ENCODE data around the gene PDE4A.

The PDE4A gene

DNA sequence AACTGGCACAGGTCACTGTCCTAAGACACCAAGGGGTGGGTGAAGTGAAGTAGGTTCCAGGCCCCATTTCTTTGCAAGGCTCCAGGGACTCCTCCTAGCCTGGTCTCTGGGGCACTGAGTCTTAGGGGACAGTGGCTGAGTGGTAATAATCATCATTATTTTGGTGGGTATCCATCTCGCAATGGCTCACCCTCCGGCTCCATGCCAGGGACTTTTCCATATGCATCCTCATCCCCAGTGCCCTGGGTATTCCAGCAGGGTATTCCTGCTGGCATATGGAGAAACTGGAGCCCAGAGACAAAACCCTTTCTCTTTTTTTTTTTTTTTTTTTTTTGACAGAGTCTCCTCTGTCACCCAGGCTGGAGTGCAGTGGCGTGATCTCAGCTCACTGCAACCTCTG is 2.5 kb downstream of the PDE4A start:
- no peak overlapping the region for H2BK120ac ChIP-seq (ENCODE audit: low read depth, low read length)
- no peak overlapping the region for H4K8ac ChIP-seq (ENCODE audit: low read depth, low read length)
- DNase-seq = no peak
- no peak overlapping the region for H3K23ac ChIP-seq (ENCODE audit: low read length)
- H3K4ac ChIP-seq (ENCODE audit: low read depth, low read length) = no peak overlapping the region
- H3K4me3 ChIP-seq (ENCODE audit: low read length) = no peak overlapping the region
- no CpG with 5 or more reads among the region's 3 CpGs for WGBS (ENCODE audit: extremely low coverage, insufficient coverage, low lambda C conversion rate)
- no peak overlapping the region for H3K18ac ChIP-seq (ENCODE audit: low read length)
- no peak overlapping the region for H2BK5ac ChIP-seq (ENCODE audit: low read length)
- no peaks in the 10 kb centered on the region for H3K4me1 ChIP-seq (ENCODE audit: control insufficient read depth, low read depth, low read length)
- no peak overlapping the region for H2BK15ac ChIP-seq (replicated peaks; ENCODE audit: low read depth)
- H3K9ac ChIP-seq (ENCODE audit: low read length) = no peak overlapping the region
- H3K4me2 ChIP-seq (ENCODE audit: low read length) = no peak overlapping the region
- H3K79me1 ChIP-seq (ENCODE audit: low read length) = no peaks in the 10 kb centered on the region
- no peak overlapping the region for H4K5ac ChIP-seq (ENCODE audit: low read length)
- no peaks in the 10 kb centered on the region for H3K79me2 ChIP-seq (ENCODE audit: control insufficient read depth, insufficient read depth, low read length)
- H2AK5ac ChIP-seq (ENCODE audit: low read length) = no peak overlapping the region
- peaks cover 19% of the 10 kb centered on the region for H3K27me3 ChIP-seq (ENCODE audit: insufficient read depth, low read length, poor library complexity)
- H3K27ac ChIP-seq (ENCODE audit: low read depth, low read length) = no peak overlapping the region
- H3K56ac ChIP-seq (ENCODE audit: low read length) = no peak overlapping the region
- H3K36me3 ChIP-seq (ENCODE audit: control insufficient read depth, insufficient read depth, low read length) = no peaks in the 10 kb centered on the region

DNA sequence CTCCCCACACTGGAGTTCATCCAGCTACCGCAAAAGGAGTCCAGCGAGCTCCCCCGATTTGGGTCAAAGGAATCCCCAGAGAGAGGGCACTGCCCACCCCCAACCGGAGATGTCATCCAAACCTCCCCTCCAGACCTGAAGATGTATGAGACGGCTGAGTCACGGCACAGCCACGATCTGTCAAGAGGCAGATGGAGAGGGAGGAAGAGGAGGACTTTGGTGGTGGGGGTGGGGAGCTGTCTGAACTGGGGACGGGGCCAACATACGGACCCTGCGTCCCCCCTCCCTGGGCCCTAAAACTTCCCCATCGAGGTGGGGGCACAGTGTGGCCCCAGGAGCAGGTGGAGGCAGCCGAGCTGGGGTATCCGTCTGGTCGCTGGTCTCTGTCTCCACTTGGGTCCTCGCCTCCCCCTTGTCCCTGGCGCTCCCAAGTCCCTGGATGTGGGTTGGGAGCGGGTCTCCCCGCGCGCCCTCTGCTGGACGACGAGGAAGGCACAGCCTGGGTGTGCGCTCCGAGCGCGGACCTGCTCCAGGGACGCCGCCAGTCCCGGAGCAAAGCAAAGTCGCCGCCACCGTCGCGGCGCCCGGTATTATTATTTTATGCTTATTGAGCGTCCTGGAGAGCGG is 3.8 kb downstream of the PDE4A start:
- Histone ChIP-seq H3K4me3 (ENCODE audit: low read length) (no peak overlapping the region), H3K27me3 (ENCODE audit: insufficient read depth, low read length, poor library complexity) (peaks cover 21% of the 10 kb centered on the region)
- no CpG with 5 or more reads among the region's 38 CpGs for WGBS (ENCODE audit: extremely low coverage, insufficient coverage, low lambda C conversion rate)

GRCh38 chr19:10427169-10427568 is 6.8 kb downstream of the PDE4A start:
- H3K4me1 ChIP-seq (ENCODE audit: control insufficient read depth, low read depth, low read length) = no peaks in the 10 kb centered on the region
- H3K79me2 ChIP-seq (ENCODE audit: control insufficient read depth, insufficient read depth, low read length) = no peaks in the 10 kb centered on the region
- no peak overlapping the region for H3K4me3 ChIP-seq (ENCODE audit: low read length)
- H3K36me3 ChIP-seq (ENCODE audit: control insufficient read depth, insufficient read depth, low read length) = no peaks in the 10 kb centered on the region
- no peak overlapping the region for H2AK5ac ChIP-seq (ENCODE audit: low read length)
- no peak overlapping the region for H3K23ac ChIP-seq (ENCODE audit: low read length)
- H3K27ac ChIP-seq (ENCODE audit: low read depth, low read length) = no peak overlapping the region
- no CpG with 5 or more reads among the region's 6 CpGs for WGBS (ENCODE audit: extremely low coverage, insufficient coverage, low lambda C conversion rate)
- H4K8ac ChIP-seq (ENCODE audit: low read depth, low read length) = no peak overlapping the region
- no peak overlapping the region for H2BK120ac ChIP-seq (ENCODE audit: low read depth, low read length)
- H3K4me2 ChIP-seq (ENCODE audit: low read length) = no peak overlapping the region
- no peak overlapping the region for H3K9ac ChIP-seq (ENCODE audit: low read length)
- H2BK5ac ChIP-seq (ENCODE audit: low read length) = no peak overlapping the region
- H3K18ac ChIP-seq (ENCODE audit: low read length) = no peak overlapping the region
- H3K56ac ChIP-seq (ENCODE audit: low read length) = no peak overlapping the region
- peaks cover 31% of the 10 kb centered on the region for H3K27me3 ChIP-seq (ENCODE audit: insufficient read depth, low read length, poor library complexity)
- H3K4ac ChIP-seq (ENCODE audit: low read depth, low read length) = no peak overlapping the region
- H4K5ac ChIP-seq (ENCODE audit: low read length) = no peak overlapping the region
- no peak overlapping the region for H2BK15ac ChIP-seq (replicated peaks; ENCODE audit: low read depth)
- no peaks in the 10 kb centered on the region for H3K79me1 ChIP-seq (ENCODE audit: low read length)
- no peak for DNase-seq

More for the DNA sequence above, 3.8 kb downstream of the PDE4A start:
- H2AK5ac ChIP-seq (ENCODE audit: low read length) = no peak overlapping the region
- DNase-seq = peak; percentile 84
- H4K5ac ChIP-seq (ENCODE audit: low read length) = no peak overlapping the region
- H3K9ac ChIP-seq (ENCODE audit: low read length) = no peak overlapping the region
- H3K4me2 ChIP-seq (ENCODE audit: low read length) = peak overlapping the region; percentile 32
- H2BK5ac ChIP-seq (ENCODE audit: low read length) = no peak overlapping the region
- no peak overlapping the region for H3K18ac ChIP-seq (ENCODE audit: low read length)
- no peak overlapping the region for H3K27ac ChIP-seq (ENCODE audit: low read depth, low read length)
- no peaks in the 10 kb centered on the region for H3K79me1 ChIP-seq (ENCODE audit: low read length)
- H3K4me1 ChIP-seq (ENCODE audit: control insufficient read depth, low read depth, low read length) = no peaks in the 10 kb centered on the region
- H2BK120ac ChIP-seq (ENCODE audit: low read depth, low read length) = no peak overlapping the region
- no peak overlapping the region for H3K23ac ChIP-seq (ENCODE audit: low read length)
- H4K8ac ChIP-seq (ENCODE audit: low read depth, low read length) = no peak overlapping the region
- H3K56ac ChIP-seq (ENCODE audit: low read length) = peak overlapping the region; percentile 35
- H3K36me3 ChIP-seq (ENCODE audit: control insufficient read depth, insufficient read depth, low read length) = no peaks in the 10 kb centered on the region
- H2BK15ac ChIP-seq (replicated peaks; ENCODE audit: low read depth) = no peak overlapping the region
- H3K4ac ChIP-seq (ENCODE audit: low read depth, low read length) = no peak overlapping the region
- no peaks in the 10 kb centered on the region for H3K79me2 ChIP-seq (ENCODE audit: control insufficient read depth, insufficient read depth, low read length)

DNA sequence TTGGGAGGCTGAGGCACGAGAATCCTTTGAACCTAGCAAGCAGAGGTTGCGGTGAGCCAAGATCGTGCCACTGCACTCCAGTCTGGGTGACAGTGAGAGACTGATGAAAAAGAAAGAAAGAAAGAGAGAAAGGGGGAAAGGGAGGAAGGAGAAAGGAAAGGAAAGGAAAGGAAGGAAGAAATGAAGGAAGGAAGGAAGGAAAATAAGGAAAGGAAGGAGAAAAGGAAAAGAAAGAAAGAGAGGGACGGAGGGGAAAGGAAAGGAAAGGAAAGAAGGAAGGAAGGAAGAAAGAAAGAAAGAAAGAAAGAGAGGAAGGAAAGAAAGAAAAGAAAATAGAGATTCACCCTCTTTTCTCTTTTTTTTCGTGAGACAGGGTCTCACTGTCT is 8.7 kb downstream of the PDE4A start:
- Histone ChIP-seq H3K79me1 (ENCODE audit: low read length) (no peaks in the 10 kb centered on the region), H2BK120ac (ENCODE audit: low read depth, low read length) (no peak overlapping the region), H2BK15ac (replicated peaks; ENCODE audit: low read depth) (no peak overlapping the region), H4K8ac (ENCODE audit: low read depth, low read length) (no peak overlapping the region), H3K9ac (ENCODE audit: low read length) (no peak overlapping the region), H2AK5ac (ENCODE audit: low read length) (no peak overlapping the region), H3K27ac (ENCODE audit: low read depth, low read length) (no peak overlapping the region), H3K4me2 (ENCODE audit: low read length) (no peak overlapping the region), H3K4me1 (ENCODE audit: control insufficient read depth, low read depth, low read length) (no peaks in the 10 kb centered on the region), H3K27me3 (ENCODE audit: insufficient read depth, low read length, poor library complexity) (peaks cover 28% of the 10 kb centered on the region), H3K18ac (ENCODE audit: low read length) (no peak overlapping the region), H4K5ac (ENCODE audit: low read length) (no peak overlapping the region), H3K4ac (ENCODE audit: low read depth, low read length) (no peak overlapping the region), H3K56ac (ENCODE audit: low read length) (no peak overlapping the region), H3K36me3 (ENCODE audit: control insufficient read depth, insufficient read depth, low read length) (no peaks in the 10 kb centered on the region), H3K23ac (ENCODE audit: low read length) (no peak overlapping the region), H2BK5ac (ENCODE audit: low read length) (no peak overlapping the region), H3K4me3 (ENCODE audit: low read length) (no peak overlapping the region), H3K79me2 (ENCODE audit: control insufficient read depth, insufficient read depth, low read length) (no peaks in the 10 kb centered on the region)
- DNase-seq = no peak
- WGBS (ENCODE audit: extremely low coverage, insufficient coverage, low lambda C conversion rate) = no CpG with 5 or more reads among the region's 5 CpGs

- Histone ChIP-seq H2BK5ac (ENCODE audit: low read length) (no peak overlapping the region), H3K18ac (ENCODE audit: low read length) (no peak overlapping the region), H4K8ac (ENCODE audit: low read depth, low read length) (no peak overlapping the region), H3K4me2 (ENCODE audit: low read length) (peak overlapping the region; percentile 36), H3K4ac (ENCODE audit: low read depth, low read length) (no peak overlapping the region), H3K79me1 (ENCODE audit: low read length) (no peaks in the 10 kb centered on the region), H3K4me3 (ENCODE audit: low read length) (no peak overlapping the region), H3K36me3 (ENCODE audit: control insufficient read depth, insufficient read depth, low read length) (no peaks in the 10 kb centered on the region), H3K79me2 (ENCODE audit: control insufficient read depth, insufficient read depth, low read length) (no peaks in the 10 kb centered on the region), H2AK5ac (ENCODE audit: low read length) (no peak overlapping the region), H3K56ac (ENCODE audit: low read length) (peak overlapping the region; percentile 67), H3K27me3 (ENCODE audit: insufficient read depth, low read length, poor library complexity) (peaks cover 22% of the 10 kb centered on the region), H3K4me1 (ENCODE audit: control insufficient read depth, low read depth, low read length) (no peaks in the 10 kb centered on the region), H3K9ac (ENCODE audit: low read length) (peak overlapping the region; percentile 32), H2BK120ac (ENCODE audit: low read depth, low read length) (no peak overlapping the region), H3K27ac (ENCODE audit: low read depth, low read length) (no peak overlapping the region), H4K5ac (ENCODE audit: low read length) (no peak overlapping the region), H3K23ac (ENCODE audit: low read length) (no peak overlapping the region), H2BK15ac (replicated peaks; ENCODE audit: low read depth) (no peak overlapping the region)
- DNase-seq = no peak
- no CpG with 5 or more reads among the region's 75 CpGs for WGBS (ENCODE audit: extremely low coverage, insufficient coverage, low lambda C conversion rate)
Measured at GRCh38 chr19:10430505-10431253, 10.3 kb downstream of the PDE4A start.

Measured in mesendoderm (in vitro differentiated cells).